GM19025 (cell line): ENCODE results near the gene SSBP2.

Experiments
- ATAC-seq: cut with Tn5 transposase; IDR thresholded peaks from one replicate; pipeline ENCODE4 v1.9.1; 2021; ENCODE audit warnings: mild to moderate bottlenecking, low read depth, moderate library complexity; ENCODE audit not compliant: unreplicated experiment

SSBP2 gene

GRCh38 chr5:81767938-81768337, 17.0 kb upstream of the SSBP2 start:
- no peak for ATAC-seq

- no peak for ATAC-seq
These were observed 16.2 kb upstream of the SSBP2 start for GRCh38 chr5:81767097-81767496.

GRCh38 chr5:81766611-81767010, 15.7 kb upstream of the SSBP2 start:
- no peak for ATAC-seq

GRCh38 chr5:81763294-81763928, 12.5 kb upstream of the SSBP2 start:
- ATAC-seq = no peak

- ATAC-seq = no peak
These were observed 12.0 kb upstream of the SSBP2 start for GRCh38 chr5:81762853-81763252.

GRCh38 chr5:81762401-81762800, 11.5 kb upstream of the SSBP2 start:
- ATAC-seq = no peak

- no peak for ATAC-seq
These were observed 11.1 kb upstream of the SSBP2 start for GRCh38 chr5:81761970-81762369.

- ATAC-seq = no peak
These were observed 10.4 kb upstream of the SSBP2 start for GRCh38 chr5:81761270-81761669.

GRCh38 chr5:81760521-81760920, 9.6 kb upstream of the SSBP2 start:
- ATAC-seq = no peak

GRCh38 chr5:81759632-81760005, 8.7 kb upstream of the SSBP2 start:
- ATAC-seq = no peak

GRCh38 chr5:81757404-81757803, 6.5 kb upstream of the SSBP2 start:
- ATAC-seq = no peak

GRCh38 chr5:81756016-81756415, 5.1 kb upstream of the SSBP2 start:
- ATAC-seq = no peak

GRCh38 chr5:81755320-81755719, 4.4 kb upstream of the SSBP2 start:
- no peak for ATAC-seq

GRCh38 chr5:81754621-81755020, 3.7 kb upstream of the SSBP2 start:
- ATAC-seq = no peak

GRCh38 chr5:81753429-81753828, 2.5 kb upstream of the SSBP2 start:
- no peak for ATAC-seq

- ATAC-seq = no peak
These were observed 1.7 kb upstream of the SSBP2 start for GRCh38 chr5:81752644-81752963.

GRCh38 chr5:81751836-81752643, 1.1 kb upstream of the SSBP2 start:
- no peak for ATAC-seq

GRCh38 chr5:81750308-81751008, 439 bp downstream of the SSBP2 start:
- peak; percentile 17 for ATAC-seq

GRCh38 chr5:81749561-81750307, 1.2 kb downstream of the SSBP2 start:
- ATAC-seq = no peak

GRCh38 chr5:81749192-81749560, 1.7 kb downstream of the SSBP2 start:
- ATAC-seq = no peak

- ATAC-seq = no peak
These were observed 2.3 kb downstream of the SSBP2 start for GRCh38 chr5:81748556-81748955.
